CD4-positive, alpha-beta T cell treated with Interleukin-1 beta for 1 hour (primary cell): Measurements from ENCODE around the gene UNCX.

ENCODE experiments used
- DNase-seq, 2 donors: peaks; one replicate each; pipeline ENCODE4 v3.0.0-alpha.2; 2020 to 2022

The UNCX gene

GRCh38 chr7:1244700-1245523, 12.2 kb downstream of the UNCX start:
- DNase-seq, result no peak

- DNase-seq, result no peak
Observed at GRCh38 chr7:1245524-1246050, 12.9 kb downstream of the UNCX start.

- no peak for DNase-seq
Observed at GRCh38 chr7:1246160-1246870, 13.6 kb downstream of the UNCX start.

GRCh38 chr7:1246871-1247526, 14.3 kb downstream of the UNCX start:
- no peak for DNase-seq

GRCh38 chr7:1247527-1248041, 14.9 kb downstream of the UNCX start:
- DNase-seq, result peak in 1 of 2 donors; percentile 16

GRCh38 chr7:1248143-1248915, 15.7 kb downstream of the UNCX start:
- DNase-seq, result no peak

GRCh38 chr7:1248916-1249581, 16.4 kb downstream of the UNCX start:
- no peak for DNase-seq

GRCh38 chr7:1249731-1250130, 17.1 kb downstream of the UNCX start:
- DNase-seq, result no peak

GRCh38 chr7:1250901-1251300, 18.2 kb downstream of the UNCX start:
- no peak for DNase-seq

GRCh38 chr7:1251796-1252539, 19.3 kb downstream of the UNCX start:
- DNase-seq, result no peak

- DNase-seq, result no peak
Observed at GRCh38 chr7:1252540-1253090, 19.9 kb downstream of the UNCX start.

GRCh38 chr7:1253681-1254181, 21.1 kb downstream of the UNCX start:
- DNase-seq, result no peak

GRCh38 chr7:1254281-1255079, 21.8 kb downstream of the UNCX start:
- no peak for DNase-seq

- DNase-seq, result no peak
Observed at GRCh38 chr7:1255080-1255816, 22.6 kb downstream of the UNCX start.

- no peak for DNase-seq
Observed at GRCh38 chr7:1255817-1256340, 23.2 kb downstream of the UNCX start.

- DNase-seq, result no peak
Observed at GRCh38 chr7:1256621-1257020, 23.9 kb downstream of the UNCX start.

- no peak for DNase-seq
Observed at GRCh38 chr7:1257221-1257620, 24.5 kb downstream of the UNCX start.

- no peak for DNase-seq
Observed at GRCh38 chr7:1257863-1258262, 25.2 kb downstream of the UNCX start.
